K562 (cell line): Measurements from ENCODE around the gene RAB31. TPM values are rescaled to one million over a fixed set of nuclear protein-coding genes. Genes with fewer than 3 reads are reported as not detected.

ENCODE experiments used
- BRF2 ChIP-seq: IDR thresholded peaks from 3 replicates; pipeline ENCODE4 v1.6.1; 2011; ENCODE audit warnings: borderline replicate concordance, mild to moderate bottlenecking; ENCODE audit not compliant: insufficient read length, insufficient read depth
- CTCF ChIP-seq, 3 experiments: IDR thresholded peaks in 2 of 3; conservative IDR thresholded peaks in 1 of 3; 2 replicates each; pipeline ENCODE4 v1.5.1; 2011 to 2012; ENCODE audit warnings: low read length in 3 of 3, mild to moderate bottlenecking in 3 of 3, control low read depth in 2 of 3, improper control_type of control experiment in 1 of 3, inconsistent platforms in 1 of 3, low read depth in 1 of 3, mixed read lengths in 1 of 3, moderate library complexity in 1 of 3; ENCODE audit not compliant: insufficient read depth in 2 of 3
- HDAC1 ChIP-seq, 2 experiments: fragments of 450-650 bp; IDR thresholded peaks; 2 replicates each; pipeline ENCODE4 v1.6.1; 2016 to 2017; ENCODE audit warnings: inconsistent platforms in 1 of 2, mild to moderate bottlenecking in 1 of 2, moderate library complexity in 1 of 2
- LARP7 ChIP-seq: fragments of 450-650 bp; IDR thresholded peaks from 2 replicates; pipeline ENCODE4 v1.6.1; 2016
- MTF1 ChIP-seq: fragments of 250-450 bp; sonication (Bioruptor Pico); IDR thresholded peaks from 2 replicates; pipeline ENCODE4 v1.9.0; 2021; ENCODE audit warnings: moderate library complexity, mild to moderate bottlenecking, inconsistent platforms, borderline replicate concordance
- NUFIP1 ChIP-seq: fragments of 450-650 bp; IDR thresholded peaks from 2 replicates; pipeline ENCODE4 v1.6.1; 2018; ENCODE audit not compliant: partially characterized antibody
- OTX1 ChIP-seq: fragments of 450-650 bp; formaldehyde crosslinking; IDR thresholded peaks from 2 replicates; pipeline ENCODE4 v1.4.0; 2022; ENCODE audit warnings: mild to moderate bottlenecking
- RBM22 ChIP-seq: fragments of 200-400 bp; formaldehyde crosslinking; IDR thresholded peaks from 2 replicates; pipeline ENCODE4 v1.6.1; 2018; ENCODE audit warnings: low read length, low read depth; ENCODE audit not compliant: poor library complexity, severe bottlenecking
- RCOR1 ChIP-seq, 2 experiments: IDR thresholded peaks; 2 replicates each; pipeline ENCODE4 v1.6.1; 2012; ENCODE audit warnings: low read depth in 2 of 2, low read length in 2 of 2, borderline replicate concordance in 1 of 2, improper control_type of control experiment in 1 of 2
- SRSF7 ChIP-seq: fragments of 200-400 bp; formaldehyde crosslinking; optimal IDR thresholded peaks from 2 replicates; pipeline ENCODE3; 2017; ENCODE audit warnings: mild to moderate bottlenecking, low read depth, low read length
- TCF7L2 ChIP-seq: fragments of 150-350 bp; IDR thresholded peaks from 2 replicates; pipeline ENCODE4 v1.6.1; 2016; ENCODE audit warnings: low read depth, mild to moderate bottlenecking, low read length, moderate library complexity
- ZBTB40 ChIP-seq, 2 experiments: fragments of 450-650 bp in 1 of 2; sonication (generic) in 1 of 2; formaldehyde crosslinking in 1 of 2; IDR thresholded peaks; 2 replicates each; pipeline versions ENCODE4 v1.7.1 to v1.9.0; 2016 to 2022; ENCODE audit warnings: inconsistent platforms in 1 of 2, mild to moderate bottlenecking in 1 of 2, missing genetic modification reagents in 1 of 2
- ZNF124 ChIP-seq: sonication (generic); formaldehyde crosslinking; IDR thresholded peaks from 2 replicates; pipeline ENCODE4 v1.8.1; 2022; ENCODE audit warnings: missing genetic modification reagents
- ZNF174 ChIP-seq: fragments of 250-450 bp; sonication (Bioruptor Pico); IDR thresholded peaks from 2 replicates; pipeline ENCODE4 v1.4.0; 2020; ENCODE audit warnings: mild to moderate bottlenecking
- ZNF253 ChIP-seq: fragments of 250-450 bp; sonication (Bioruptor Pico); conservative IDR thresholded peaks from 2 replicates; pipeline ENCODE4 v1.6.1; 2021; ENCODE audit warnings: mild to moderate bottlenecking
- ZSCAN32 ChIP-seq: fragments of 450-650 bp; formaldehyde crosslinking; IDR thresholded peaks from 2 replicates; pipeline ENCODE4 v1.4.0; 2020; ENCODE audit warnings: mild to moderate bottlenecking, moderate library complexity
- polyA plus RNA-seq, 8 experiments: library from polyadenylated mRNA; depleted of rRNA in 4 of 8; stranded (reverse) in 5 of 8; unstranded in 3 of 8; fragments of >200 nt; fragmentation: Nextera tagmentation in 2 of 8; fragmentation: Illumina TruSeq in 1 of 8; extraction: Ambion mirVana in 2 of 8; extraction: Trizol in 1 of 8; gene quantifications; 2 replicates each; pipeline versions ENCODE4 v1.2.1 to v1.2.3, GENCODE V29; 2011 to 2014; ENCODE audit warnings: inconsistent platforms in 1 of 8, missing spikeins in 1 of 8
- total RNA-seq, 7 experiments: library from RNA; depleted of rRNA in 6 of 7; stranded (reverse); fragments of >200 nt in 6 of 7; fragmentation: Illumina TruSeq in 2 of 7; extraction: Trizol in 2 of 7; gene quantifications; 2 replicates each; pipeline versions ENCODE4 v1.2.1 to v1.2.3, GENCODE V29; 2011 to 2021; ENCODE audit warnings: low replicate concordance in 1 of 7

The RAB31 gene
- total and polyA plus RNA-seq, 9 of the 15 experiments (the other 6 are each of a cell fraction or from before 2014, with no cell fraction given) = 20.7 to 70.4 (median 41.3) TPM

- TF ChIP-seq OTX1 (CRISPR knock-in tag) (no peak), BRF2 (no peak), SRSF7 (no peak), TCF7L2 (peak; percentile 64; the same call in 1 of the 2 replicates), ZNF174 (CRISPR knock-in tag) (no peak), CTCF (IDR thresholded peaks at IDR 0.05 in 2 of 3, conservative IDR thresholded peaks at IDR 0.05 in 1 of 3; ENCODE audit: insufficient read depth in 2 of 3, low read depth in 1 of 3, low read length in 3 of 3) (no peak), ZNF253 (no peak), HDAC1 (IDR thresholded peaks at IDR 0.05) (no peak), ZBTB40 (IDR thresholded peaks at IDR 0.05) (0 out of 2 replicates have a peak, but pooled peaks have one; percentile 6), ZBTB40 (CRISPR knock-in tag; IDR thresholded peaks at IDR 0.05) (no peak), LARP7 (no peak), NUFIP1 (no peak), ZNF124 (CRISPR knock-in tag) (no peak), RCOR1 (IDR thresholded peaks at IDR 0.05; ENCODE audit: borderline replicate concordance in 1 of 2, low read depth in 2 of 2, low read length in 2 of 2) (no peak), ZSCAN32 (0 out of 2 replicates have a peak, but pooled peaks have one; percentile 20), MTF1 (no peak), RBM22 (no peak)
Observed at GRCh38 chr18:9742524-9743131, 34.5 kb downstream of the RAB31 start (continued).
